GM21619 (cell line): ENCODE results near the gene CBFA2T2.
"Not testable (repeated sequence)": the region's sequence is repeated elsewhere in the genome, so short reads cannot be mapped to it uniquely, and the experiment has no call there.

Experiments
- ATAC-seq: cut with Tn5 transposase; IDR thresholded peaks from one replicate; pipeline ENCODE4 v1.9.1; 2021; ENCODE audit not compliant: unreplicated experiment

Gene CBFA2T2

DNA sequence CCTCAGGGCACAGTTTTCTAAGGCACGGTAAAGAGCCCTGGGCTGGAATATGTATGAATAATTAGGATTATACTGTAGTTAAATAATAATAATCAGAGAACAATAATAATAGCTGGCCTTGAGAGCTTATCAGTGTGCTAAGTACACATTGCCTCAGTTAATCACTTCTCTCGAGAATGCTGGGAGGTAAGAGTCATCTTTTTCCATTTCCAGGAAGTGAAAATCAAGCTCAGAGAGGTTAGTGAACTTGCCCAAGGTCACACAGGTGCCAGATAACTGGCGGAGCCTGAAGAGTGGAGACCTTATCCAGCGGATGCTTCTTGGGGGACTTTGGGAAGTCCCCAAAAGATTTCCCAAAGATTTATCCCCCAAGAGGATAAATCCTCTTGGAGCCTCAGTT lies 19.4 kb upstream of the CBFA2T2 start:
- ATAC-seq, result no peak

DNA sequence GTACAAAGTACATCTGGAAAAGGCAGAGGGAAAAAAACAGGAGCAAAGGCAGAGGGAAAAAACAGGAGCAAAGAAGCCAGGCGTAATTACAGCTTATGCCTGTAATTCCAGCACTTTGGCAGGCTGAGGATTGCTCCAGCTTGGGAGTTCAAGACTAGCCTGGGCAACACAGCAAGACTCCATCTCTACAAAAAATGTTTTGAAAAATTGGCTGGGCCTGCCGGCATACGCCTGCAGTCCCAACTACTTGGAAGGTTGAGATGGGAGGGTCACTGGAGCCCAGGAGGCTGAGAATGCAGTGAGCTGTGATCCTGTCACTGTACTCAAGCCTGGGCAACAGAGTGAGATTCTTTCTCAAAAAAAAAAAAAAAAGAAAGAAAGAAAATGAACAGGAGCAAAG lies 19.0 kb upstream of the CBFA2T2 start:
- no peak for ATAC-seq

DNA sequence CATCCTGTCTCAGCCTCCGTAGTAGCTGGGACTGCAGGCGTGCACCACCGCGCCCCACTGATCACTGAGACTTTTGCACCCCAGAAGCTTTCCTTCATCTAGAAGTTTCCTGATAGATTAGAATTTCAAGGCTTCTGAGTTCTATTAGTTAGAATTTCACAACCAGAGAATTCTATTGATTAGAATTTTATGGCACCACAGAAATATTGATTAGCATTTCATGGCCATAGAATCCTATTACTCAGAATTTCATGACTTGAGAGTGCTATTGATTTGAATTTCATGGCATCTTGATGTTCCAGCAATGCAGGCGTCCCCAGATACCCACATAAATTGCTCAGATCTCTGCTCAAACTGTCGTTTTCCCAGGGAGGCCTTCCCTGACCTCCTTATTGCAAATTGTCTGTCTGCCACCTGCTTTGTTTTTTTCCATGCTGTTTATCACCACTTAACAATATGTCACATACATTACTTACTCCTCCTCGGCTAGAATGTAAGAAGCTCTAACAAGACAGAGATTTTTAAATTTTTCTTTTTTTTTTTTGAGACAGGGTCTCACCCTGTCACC lies 16.9 kb upstream of the CBFA2T2 start:
- ATAC-seq, result no peak

DNA sequence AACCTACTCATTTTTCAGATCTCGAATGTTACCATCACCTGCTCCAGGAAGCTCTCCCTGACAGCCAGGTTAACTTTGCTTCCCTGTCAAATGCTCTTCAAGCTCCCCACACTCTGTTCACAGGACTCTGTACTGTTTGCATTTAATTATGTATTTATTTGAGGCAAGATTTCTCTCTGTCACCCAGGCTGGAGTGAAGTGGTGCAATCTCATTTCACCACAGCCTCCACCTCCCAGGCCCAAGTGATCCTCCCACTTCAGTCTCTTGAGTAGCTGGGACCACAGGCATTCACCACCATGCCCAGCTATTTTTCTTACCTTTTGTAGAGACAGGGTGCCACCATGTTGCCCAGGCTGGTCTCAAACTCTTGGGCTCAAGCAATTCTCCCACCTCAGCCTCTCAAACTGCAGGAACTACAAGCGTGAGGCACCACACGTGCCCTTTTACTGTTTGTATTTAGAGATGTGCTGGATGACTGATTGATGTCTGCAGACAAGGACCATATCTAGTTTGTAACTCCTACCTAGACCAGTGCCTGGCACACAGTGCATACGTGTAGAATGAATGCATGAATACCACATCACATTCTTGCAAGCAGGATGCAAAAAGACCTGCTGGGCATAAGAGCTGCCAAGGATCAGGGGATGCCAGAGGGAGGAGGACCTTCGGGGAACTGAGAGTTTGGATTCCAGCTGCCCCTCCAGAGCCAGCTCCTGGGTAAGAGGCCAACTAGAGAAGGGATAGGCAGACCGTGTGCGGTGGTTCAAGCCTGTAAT lies 15.6 kb upstream of the CBFA2T2 start:
- no peak for ATAC-seq

DNA sequence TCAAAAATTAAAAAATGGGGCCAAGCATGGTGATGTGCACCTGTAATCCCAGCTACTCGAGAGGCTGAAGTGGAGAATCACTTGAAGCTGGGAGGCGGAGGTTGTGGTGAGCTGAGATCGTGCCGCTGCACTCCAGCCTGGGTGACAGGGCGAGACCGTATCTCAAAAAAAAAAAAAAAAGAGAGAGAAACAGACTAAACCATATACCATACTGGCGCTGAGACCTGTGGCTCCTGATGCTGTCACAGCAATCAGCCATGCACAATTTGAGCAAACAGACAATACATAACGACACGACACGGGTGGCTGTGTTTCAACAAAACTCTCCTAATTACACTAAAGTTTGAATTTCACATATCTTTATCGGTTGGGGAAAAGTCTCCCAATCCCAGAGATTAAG lies 14.9 kb upstream of the CBFA2T2 start:
- ATAC-seq, result no peak

DNA sequence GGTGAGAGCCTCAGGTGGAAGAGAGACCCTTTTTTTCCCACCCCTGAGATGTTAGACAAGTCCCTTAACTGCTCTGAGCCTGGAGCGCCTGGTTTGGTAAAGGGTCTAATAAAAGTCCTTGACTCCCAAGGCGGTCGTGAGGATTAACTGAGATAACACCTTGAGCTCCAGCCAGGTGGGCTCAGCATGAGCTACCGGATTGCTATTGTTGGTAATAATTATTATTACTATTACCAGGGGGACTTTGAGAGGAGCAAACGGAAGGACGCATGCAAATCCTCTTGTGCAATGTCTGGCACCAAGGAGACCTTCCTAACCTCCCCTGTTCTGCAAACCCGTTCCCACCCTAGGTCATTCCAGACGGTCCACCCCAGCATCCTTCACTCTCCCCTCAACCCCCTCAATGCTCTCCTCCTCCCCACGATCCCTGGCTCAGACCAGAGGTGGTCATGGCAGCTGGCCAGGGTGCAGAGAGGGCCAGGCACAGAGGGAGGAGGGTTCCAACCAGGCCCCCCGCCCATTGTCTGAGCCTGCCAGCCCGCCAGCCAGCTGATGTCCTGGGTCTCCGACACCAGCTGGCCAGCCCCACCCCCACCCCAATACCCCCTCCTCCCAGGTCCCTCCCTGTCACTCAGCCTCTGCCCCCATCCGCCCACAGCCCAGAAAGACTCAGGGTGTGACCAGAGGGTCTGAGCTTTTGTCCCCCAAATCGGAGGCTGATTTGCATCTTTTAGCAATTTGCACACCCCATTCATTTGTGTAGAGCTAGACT lies 14.3 kb upstream of the CBFA2T2 start:
- no peak for ATAC-seq

DNA sequence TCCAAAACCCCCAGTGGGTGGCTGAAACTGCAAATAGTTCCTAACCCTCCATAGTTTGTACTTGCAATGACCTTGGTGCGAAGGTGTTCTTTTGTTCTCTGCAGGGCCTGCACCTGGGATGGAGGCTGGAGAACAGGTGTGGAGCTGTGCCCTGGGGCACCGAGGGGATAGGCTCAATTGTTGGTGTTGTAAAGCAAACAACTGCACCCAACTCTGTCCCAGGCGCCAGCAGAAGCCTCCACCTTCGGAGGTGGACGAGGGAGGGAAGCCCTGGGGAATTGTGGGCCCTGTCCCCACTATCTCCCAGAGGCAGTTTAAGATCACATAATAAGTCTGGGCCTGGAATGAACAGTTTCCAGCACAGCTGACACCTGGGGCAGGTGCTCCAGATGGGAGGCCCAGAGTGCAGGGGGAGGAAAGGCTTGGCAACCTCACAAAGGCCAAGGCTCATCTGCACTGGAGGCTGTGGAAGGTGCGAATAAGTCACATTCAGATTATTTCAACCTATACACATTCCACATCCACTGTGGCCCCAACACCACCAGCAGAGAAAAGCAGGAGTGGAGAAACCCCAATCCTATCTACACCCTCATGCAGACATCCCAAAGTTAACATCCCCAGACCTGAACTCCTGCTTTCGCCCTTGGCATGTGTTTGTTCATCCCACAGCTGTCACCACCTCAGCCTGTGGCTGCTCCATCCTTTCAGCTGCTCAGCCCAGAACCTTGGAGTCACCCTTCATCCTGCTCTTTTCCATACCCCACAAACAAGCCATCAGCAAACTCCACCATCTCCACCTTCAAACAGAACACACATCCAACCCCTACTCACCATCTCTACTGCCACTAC lies 12.3 kb upstream of the CBFA2T2 start:
- ATAC-seq, result no peak

DNA sequence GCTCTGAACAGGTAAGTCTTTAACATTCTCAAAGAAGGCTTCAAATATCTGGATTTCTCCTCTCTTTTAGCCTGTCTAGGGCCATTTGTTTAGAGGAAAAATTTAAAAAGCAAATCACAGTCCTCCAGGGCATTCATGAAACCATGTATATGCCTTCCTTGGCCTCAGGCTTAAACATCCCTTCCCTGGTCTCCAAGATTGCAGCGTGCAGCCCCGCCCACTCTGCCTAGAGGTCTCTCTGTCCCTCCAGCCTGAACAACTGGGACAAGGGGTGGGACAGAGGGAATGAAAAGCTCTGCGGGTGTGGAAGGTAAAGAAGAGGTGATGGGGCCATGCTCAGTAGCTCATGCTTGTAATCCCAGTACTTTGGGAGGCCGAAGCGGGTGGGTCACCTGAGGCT lies 9.8 kb upstream of the CBFA2T2 start:
- no peak for ATAC-seq

DNA sequence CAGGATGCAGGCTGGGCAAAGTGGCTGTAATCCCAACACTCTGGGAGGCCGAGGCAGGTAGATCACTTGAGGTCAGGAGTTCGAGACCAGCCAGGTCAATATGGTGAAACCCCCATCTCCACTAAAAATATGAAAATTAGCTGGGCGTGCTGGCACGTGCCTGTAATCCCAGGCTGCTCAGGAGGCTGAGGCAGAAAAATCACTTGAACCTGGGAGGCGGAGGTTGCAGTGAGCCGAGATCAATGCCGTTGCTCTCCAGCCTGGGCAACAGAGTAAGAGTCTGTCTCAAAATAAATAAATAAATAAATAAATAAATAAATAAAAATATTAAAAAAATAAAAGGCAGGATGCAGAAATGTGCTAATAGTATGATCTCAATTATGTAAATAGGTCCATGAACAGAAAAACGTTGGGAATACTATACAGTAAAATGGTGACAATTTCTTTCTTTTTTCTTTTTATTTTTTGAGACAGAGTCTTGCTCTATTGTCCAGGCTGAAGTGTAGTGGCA lies 8.4 kb upstream of the CBFA2T2 start:
- no peak for ATAC-seq

DNA sequence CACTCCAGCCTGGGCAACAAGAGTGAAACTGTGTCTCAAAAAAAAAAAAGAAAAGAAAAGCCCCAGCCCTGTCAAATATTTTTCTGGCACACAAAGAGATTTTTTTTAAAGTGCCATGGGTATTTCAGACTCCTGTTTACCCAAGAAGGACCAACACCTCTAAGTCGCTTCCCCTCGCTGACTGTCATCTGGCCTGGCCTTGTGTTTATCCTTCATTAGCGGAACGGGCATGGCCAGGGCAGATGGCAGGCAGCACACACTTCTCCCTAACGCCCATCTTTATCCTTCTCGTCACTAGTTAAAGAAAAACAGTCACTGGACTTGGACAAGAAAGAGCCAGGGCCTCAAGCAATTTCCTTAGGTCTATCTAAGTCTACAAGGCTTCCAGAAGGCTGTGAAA lies 7.3 kb upstream of the CBFA2T2 start:
- no peak for ATAC-seq

DNA sequence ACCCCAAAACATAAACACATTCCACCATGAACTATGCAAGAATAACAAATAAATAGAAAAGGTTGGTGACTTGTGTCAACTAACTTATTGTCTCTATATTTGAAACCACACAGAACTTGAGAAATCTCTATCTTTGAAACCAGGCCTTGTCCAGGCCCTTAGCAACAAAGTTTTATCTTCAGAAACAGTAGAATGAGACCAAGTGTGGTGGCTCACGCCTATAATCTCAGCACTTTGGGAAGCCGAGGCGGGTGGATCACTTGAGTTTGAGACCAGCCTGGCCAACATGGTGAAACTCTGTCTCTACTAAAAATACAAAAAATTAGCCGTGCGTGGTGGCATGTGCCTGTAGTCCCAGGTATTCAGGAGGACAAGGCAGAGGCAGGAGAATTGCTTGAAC lies 6.7 kb upstream of the CBFA2T2 start:
- not testable (repeated sequence) for ATAC-seq

DNA sequence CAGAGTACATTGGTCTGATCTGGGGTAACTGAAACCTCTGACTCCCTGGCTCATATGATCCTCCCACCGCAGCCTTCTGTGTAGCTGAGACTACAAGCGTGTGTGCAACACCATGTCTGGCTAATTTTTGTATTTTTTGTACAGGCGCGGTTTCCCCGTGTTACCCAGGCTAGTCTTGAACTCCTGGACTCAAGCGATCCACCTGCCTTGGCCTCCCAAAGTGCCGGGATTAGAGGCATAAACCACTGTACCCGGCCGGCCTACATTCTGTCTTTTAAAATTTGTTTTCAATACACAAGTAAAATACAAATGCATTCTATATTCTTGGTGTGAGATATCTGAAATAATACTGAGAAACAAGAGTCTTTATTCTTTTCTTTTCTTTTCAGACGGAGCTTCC lies 1.7 kb upstream of the CBFA2T2 start:
- no peak for ATAC-seq

DNA sequence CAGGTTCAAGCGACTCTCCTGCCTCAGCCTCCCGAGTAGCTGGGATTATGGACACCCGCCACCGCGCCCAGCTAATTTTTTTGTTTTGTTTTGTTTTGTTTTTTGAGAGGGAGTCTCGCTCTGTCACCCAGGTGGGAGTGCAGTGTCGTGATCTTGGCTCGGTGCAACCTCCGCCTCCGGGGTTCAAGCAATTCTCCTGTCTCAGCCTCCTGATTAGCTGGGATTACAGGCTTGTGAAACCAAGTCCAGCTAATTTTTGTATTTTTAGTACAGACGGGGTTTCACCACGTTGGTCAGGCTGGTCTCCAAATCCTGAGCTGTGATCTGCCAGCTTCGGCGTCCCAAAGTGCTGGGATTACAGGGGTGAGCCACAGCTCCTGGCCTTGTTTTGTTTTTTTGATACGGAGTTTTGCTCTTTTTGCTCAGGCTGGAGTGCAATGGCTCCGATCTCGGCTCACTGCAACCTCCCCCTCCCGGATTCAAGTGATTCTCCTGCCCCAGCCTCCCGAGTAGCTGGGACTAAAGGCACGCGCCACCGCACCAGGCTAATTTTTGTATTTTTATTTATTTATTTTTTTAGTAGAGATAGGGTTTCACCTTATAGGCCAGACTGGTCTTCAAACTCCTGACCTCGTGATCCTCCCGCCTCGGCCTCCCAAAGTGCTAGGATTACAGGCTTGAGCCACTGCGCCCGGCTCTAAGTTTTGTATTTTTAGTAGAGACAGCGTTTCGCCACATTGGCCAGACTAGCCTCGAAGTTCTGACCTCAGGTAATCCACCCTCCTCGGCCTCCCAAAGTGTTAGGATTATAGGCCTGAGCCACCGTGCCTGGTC lies 1.0 kb upstream of the CBFA2T2 start:
- ATAC-seq, result not testable (repeated sequence)

DNA sequence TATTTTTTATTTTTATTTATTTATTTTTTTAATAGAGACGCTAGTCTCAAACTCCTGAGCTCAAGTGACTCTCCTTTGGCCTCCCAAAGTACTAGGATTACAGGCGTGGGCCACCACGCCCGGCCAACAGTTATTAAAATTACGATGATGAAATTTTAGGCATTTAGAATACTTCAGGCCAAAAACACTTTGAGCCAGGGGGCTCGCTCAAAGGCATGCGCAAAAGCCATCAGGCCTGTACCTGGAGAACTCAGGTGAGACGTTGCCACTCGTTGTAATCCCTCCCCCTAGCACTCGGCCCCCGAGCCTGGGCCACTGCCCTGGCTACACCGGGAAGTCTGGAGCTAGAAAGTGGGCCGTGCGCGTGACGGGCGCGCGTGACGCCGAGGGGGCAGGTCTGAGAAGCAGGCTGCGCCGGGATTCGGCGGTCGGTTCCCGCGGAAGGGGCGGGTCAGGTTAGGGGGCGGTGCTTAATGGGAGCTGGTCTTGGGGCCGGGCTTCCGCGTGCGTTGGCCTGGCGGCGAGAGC lies 337 bp upstream of the CBFA2T2 start:
- ATAC-seq, result peak; percentile 86

DNA sequence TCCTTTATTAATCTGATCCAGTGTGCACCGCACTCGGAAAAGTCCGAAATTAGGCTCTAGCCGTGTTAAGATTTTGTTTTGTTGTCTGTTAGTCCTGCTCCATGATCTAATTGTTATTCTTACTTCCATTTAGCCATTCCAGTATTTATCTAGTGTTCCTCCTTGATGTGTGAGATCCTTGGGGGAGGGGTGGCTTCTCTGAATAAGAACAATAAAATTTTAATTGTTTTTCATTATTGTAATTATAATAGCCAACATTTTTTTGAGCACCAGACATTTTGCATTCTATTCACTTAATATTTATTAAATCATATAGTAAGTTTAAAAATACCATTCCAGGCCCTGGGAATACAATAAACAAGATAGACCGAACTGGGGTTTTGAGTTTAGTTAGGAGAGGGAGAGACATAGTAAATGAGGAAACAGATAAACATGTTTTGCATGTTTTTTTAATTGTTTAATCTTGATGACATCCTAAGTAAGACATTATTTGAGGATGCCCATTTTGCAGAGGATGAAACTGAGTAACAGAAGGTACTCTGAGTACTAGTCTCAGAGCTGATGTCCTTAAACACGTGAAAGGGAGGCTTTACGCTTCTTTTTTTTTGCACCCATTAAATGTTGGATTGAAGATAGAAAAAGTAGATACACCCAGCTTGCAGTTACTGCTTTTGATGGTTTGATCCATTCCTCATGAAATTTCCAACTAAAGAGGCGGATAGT lies 1.2 kb downstream of the CBFA2T2 start:
- no peak for ATAC-seq

DNA sequence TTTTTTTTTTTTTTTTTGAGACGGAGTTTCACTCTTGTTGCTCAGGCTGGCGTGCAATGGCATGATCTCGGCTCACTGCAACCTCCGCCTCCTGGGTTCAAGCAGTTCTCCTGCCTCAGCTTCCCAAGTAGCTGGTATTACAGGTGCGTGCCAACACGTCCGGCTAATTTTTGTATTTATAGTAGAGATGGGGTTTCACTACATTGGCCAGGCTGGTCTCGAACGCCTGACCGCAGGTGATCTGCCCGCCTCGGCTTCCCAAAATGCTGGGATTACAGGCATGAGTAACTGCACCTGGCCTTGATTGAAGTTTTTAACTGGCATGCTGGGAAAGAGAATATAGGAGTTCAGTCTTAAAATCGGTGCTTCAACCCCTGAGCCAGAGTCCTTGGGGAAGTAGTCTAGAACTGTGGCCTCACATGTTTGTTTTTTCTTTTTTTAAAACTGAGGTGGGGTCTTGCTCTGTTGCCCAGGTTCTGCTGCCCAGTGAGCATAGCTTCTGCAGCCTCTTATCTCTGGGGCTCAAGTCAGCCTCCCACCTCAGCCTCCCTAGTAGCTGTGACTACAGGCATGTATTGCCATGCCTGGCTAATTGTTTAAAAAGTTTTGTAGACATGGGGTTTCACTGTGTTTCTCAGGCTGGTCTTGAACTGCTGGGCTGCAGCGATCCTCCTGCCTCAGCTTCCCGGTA lies 3.3 kb downstream of the CBFA2T2 start:
- ATAC-seq, result no peak

DNA sequence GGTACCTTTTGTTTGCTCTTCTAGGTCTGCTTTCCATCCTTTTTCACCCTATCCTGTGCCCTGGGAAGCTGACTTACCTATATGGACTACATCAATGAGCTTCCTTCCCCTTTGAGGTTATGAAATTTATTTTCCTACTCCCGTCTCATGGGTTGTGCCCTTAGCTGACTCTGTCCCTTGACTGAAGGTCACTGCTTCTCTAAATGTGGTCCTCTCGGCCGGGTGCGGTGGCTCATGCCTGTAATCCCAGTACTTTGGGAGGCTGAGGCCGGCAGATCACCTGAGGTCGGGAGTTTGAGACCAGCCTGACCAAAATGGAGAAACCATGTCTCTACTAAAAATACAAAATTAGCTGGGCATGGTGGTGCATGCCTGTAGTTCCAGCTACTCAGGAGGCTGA lies 6.9 kb downstream of the CBFA2T2 start:
- ATAC-seq, result not testable (repeated sequence)

DNA sequence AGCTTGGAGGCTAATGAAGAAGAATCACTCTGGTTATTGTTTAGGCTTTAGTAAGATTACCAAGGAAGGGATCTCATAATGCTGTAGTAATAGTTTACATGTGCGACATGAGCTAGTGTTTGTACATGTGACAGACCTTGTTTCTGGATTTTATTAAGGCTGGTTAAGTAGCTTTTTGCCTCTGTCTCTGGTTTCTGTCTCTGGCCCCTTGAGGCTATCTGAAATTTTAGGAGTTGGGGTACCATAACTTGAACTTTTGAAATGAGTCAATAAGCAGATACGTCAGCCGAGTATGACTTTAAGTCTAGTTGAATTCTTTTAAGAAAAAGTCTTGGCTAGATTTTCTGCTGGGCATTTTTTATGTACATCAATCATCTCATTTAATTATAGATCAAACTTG lies 9.5 kb downstream of the CBFA2T2 start:
- ATAC-seq, result no peak

DNA sequence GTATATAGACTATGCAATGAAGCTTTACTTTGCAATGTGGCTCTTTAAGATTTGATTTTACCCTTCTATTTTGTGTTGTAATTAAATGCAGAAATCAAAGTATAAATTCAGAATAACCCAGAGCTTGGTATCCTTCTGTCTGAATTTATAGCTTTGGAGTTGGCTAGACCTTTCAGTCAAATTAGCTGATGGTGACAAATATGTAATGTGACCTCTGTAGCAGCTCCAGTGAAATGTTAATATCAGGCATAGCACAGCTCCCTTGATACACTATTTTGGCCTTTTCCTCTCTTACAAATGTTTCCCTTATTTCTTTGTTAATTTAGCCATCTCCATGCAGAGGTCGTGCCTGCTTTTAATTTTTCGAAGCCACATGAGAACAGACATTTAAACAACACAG lies 11.1 kb downstream of the CBFA2T2 start:
- ATAC-seq, result no peak
